ENCODE results near the gene GPATCH3. TPM values are rescaled to one million over a fixed set of nuclear protein-coding genes. Genes with fewer than 3 reads are reported as not detected.
"Not testable (repeated sequence)": the region's sequence is repeated elsewhere in the genome, so short reads cannot be mapped to it uniquely, and the experiment has no call there.

The GPATCH3 gene
- total RNA-seq, 1 donor from 2014 or later: 7.9 TPM

DNA sequence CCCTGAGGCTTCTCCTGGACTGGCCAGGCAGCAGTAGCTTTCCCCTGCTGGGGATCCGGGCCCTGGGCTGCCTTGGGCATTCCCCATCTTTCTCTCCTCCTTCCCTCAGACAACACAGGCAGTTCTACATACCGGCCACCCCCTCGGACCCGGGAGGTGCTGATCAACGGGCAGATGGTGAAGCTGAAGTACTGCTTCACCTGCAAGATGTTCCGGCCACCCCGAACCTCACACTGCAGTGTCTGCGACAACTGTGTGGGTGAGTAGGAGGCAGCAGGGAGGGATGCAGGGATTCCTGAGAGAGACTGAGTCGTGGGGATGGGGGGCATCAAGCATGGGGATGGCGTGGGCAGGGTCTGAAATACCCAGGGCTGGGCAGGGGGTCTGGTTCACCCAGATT lies 51.8 kb downstream of the GPATCH3 start:
- intact Hi-C loops (cut with micrococcal nuclease): no loop called here
- Histone ChIP-seq H3K27me3 (ENCODE audit: low read depth) (no peaks in the 10 kb centered on the region), H3K4me1 (peaks cover 6% of the 10 kb centered on the region), H3K4me3 (no peak overlapping the region), H3K9me3 (replicated peaks) (no peaks in the 10 kb centered on the region), H3K36me3 (peaks cover 73% of the 10 kb centered on the region), H3K27ac (replicated peaks) (no peak overlapping the region)
- no peak for DNase-seq
- TF ChIP-seq, protein P1, sequence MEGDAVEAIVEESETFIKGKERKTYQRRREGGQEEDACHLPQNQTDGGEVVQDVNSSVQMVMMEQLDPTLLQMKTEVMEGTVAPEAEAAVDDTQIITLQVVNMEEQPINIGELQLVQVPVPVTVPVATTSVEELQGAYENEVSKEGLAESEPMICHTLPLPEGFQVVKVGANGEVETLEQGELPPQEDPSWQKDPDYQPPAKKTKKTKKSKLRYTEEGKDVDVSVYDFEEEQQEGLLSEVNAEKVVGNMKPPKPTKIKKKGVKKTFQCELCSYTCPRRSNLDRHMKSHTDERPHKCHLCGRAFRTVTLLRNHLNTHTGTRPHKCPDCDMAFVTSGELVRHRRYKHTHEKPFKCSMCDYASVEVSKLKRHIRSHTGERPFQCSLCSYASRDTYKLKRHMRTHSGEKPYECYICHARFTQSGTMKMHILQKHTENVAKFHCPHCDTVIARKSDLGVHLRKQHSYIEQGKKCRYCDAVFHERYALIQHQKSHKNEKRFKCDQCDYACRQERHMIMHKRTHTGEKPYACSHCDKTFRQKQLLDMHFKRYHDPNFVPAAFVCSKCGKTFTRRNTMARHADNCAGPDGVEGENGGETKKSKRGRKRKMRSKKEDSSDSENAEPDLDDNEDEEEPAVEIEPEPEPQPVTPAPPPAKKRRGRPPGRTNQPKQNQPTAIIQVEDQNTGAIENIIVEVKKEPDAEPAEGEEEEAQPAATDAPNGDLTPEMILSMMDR (IDR thresholded peaks at IDR 0.05; ENCODE audit: borderline replicate concordance): no peak

DNA sequence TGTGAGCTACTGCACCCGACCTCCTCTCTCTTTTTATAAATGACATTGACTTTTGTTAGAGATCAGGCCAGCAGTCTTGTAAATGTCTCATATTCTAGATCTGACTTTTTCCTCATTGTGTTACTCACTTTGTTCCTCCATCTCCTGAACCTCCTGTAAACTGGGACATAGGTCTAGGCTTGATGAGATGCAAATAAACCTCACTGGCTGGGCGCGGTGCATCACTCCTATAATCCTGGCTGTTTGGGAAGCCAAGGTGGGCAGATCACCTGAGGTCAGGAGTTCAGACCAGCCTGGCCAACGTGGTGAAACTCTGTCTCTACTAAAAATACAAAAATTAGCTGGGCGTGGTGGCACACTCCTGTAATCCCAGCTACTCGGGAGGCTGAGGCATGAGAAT lies 52.4 kb downstream of the GPATCH3 start:
- H3K4me1 ChIP-seq; H3K27ac ChIP-seq (replicated peaks); intact Hi-C loops (cut with micrococcal nuclease); H3K27me3 ChIP-seq (ENCODE audit: low read depth); H3K4me3 ChIP-seq; DNase-seq; H3K9me3 ChIP-seq (replicated peaks): not testable (repeated sequence)
- H3K36me3 ChIP-seq: peaks cover 73% of the 10 kb centered on the region

DNA sequence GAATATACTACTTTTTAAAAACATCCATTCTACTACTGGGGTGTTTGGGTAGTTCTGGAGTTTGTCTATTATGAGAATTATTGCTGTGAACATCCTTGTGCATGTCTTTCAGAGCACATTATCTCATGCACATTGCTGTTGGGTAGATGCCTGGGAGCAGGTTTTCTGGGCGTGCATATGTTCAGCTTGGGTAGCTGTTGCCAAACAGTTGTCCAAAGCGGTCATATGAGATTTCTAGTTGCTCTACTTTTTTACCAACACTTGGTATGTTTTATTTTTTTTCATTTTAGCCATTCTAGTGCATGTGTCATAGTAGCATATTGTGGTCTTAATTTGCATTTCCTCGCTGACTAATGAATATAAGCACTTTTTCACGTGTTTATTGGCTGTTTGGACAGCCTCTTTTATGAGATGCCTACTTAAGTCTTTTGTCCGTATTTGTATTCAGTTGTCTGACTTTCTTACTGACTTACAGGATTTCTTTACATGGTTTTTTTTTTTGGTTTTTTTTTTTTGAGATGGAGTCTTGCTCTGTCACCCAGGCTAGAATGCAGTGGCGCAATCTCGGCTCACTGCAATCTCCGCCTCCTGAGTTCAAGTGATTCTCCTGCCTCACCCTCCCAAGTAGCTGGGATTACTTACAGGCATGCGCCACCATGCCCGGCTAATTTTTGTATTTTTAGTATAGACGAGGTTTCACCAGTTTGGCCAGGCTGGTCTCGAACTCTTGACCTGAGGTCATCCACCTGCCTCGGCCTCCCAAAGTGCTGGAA lies 55.7 kb downstream of the GPATCH3 start:
- intact Hi-C loops (cut with micrococcal nuclease): no loop called here
- H3K4me1 ChIP-seq: no peaks in the 10 kb centered on the region
- H3K27me3 ChIP-seq (ENCODE audit: low read depth): no peaks in the 10 kb centered on the region
- TF ChIP-seq, protein P1 (IDR thresholded peaks at IDR 0.05; ENCODE audit: borderline replicate concordance): no peak
- peaks cover 73% of the 10 kb centered on the region for H3K36me3 ChIP-seq
- no peak for DNase-seq
- H3K9me3 ChIP-seq (replicated peaks): no peaks in the 10 kb centered on the region
- H3K27ac ChIP-seq (replicated peaks): no peak overlapping the region
- no peak overlapping the region for H3K4me3 ChIP-seq

Other genes starting within 250 kb of the GPATCH3 start
- 31.7 TPM for gene ARID1A, start 204.5 kb downstream of the GPATCH3 start, total RNA-seq
- gene PIGV, start 112.5 kb downstream of the GPATCH3 start, total RNA-seq: 5.6 TPM
- gene ZDHHC18, start 73.8 kb downstream of the GPATCH3 start, total RNA-seq: 11.8 TPM
- gene SFN, start 37.3 kb downstream of the GPATCH3 start, total RNA-seq: 0.16 TPM
- 14.9 TPM for gene GPN2, start 10.2 kb downstream of the GPATCH3 start, total RNA-seq
- 7.2 TPM for gene NR0B2, start 13.5 kb upstream of the GPATCH3 start, total RNA-seq
- 68.9 TPM for gene NUDC, start 21.3 kb upstream of the GPATCH3 start, total RNA-seq
- gene KDF1, start 60.0 kb upstream of the GPATCH3 start, total RNA-seq: 0.27 TPM
- gene TRNP1, start 93.2 kb upstream of the GPATCH3 start, total RNA-seq: 35.7 TPM
- 30.2 TPM for gene TENT5B, start 112.4 kb upstream of the GPATCH3 start, total RNA-seq

All from left ventricle myocardium inferior (tissue), 1 donor.